ENCODE data around the gene HTR3D. TPM values are rescaled to one million over a fixed set of nuclear protein-coding genes. Genes with fewer than 3 reads are reported as not detected.

The HTR3D gene
- total and polyA plus RNA-seq, 2 of the 13 experiments (the other 11 are each of a cell fraction or from before 2014, with no cell fraction given) = not detected

- TF ChIP-seq ZBTB46 (CRISPR knock-in tag; IDR thresholded peaks at IDR 0.05; ENCODE audit: borderline replicate concordance) = no peak
- TF ChIP-seq ZC3H4 (CRISPR knock-in tag; IDR thresholded peaks at IDR 0.05; ENCODE audit: borderline replicate concordance) = no peak
- TF ChIP-seq NFIC (IDR thresholded peaks at IDR 0.05; ENCODE audit: low read length) = no peak
- peak; percentile 96 for TF ChIP-seq ZNF143 (CRISPR knock-in tag; IDR thresholded peaks at IDR 0.05)
- peak; percentile 34 for TF ChIP-seq ZNF18 (CRISPR knock-in tag; IDR thresholded peaks at IDR 0.05; ENCODE audit: insufficient replicate concordance)
- no peak for TF ChIP-seq PLSCR1 (CRISPR knock-in tag; IDR thresholded peaks at IDR 0.05; ENCODE audit: borderline replicate concordance)
- TF ChIP-seq ZNF331 (CRISPR knock-in tag; IDR thresholded peaks at IDR 0.05) = peak; percentile 76
- TF ChIP-seq ZNF317 (CRISPR knock-in tag; IDR thresholded peaks at IDR 0.05) = peak; percentile 68; the same call in 1 of the 2 replicates
- no peak for TF ChIP-seq RELA (CRISPR knock-in tag; IDR thresholded peaks at IDR 0.05)
- no peak for TF ChIP-seq NCOR1 (IDR thresholded peaks at IDR 0.05; ENCODE audit: borderline replicate concordance, low read length)
- TF ChIP-seq ARNTL (CRISPR knock-in tag; IDR thresholded peaks at IDR 0.05) = 0 out of 2 replicates have a peak, but pooled peaks have one; percentile 48
- peak; percentile 52; the same call in 1 of the 2 replicates for TF ChIP-seq MEF2D (CRISPR knock-in tag; IDR thresholded peaks at IDR 0.05)
- peak; percentile 23; the same call in 1 of the 2 replicates for TF ChIP-seq ZSCAN5A (CRISPR knock-in tag; IDR thresholded peaks at IDR 0.05; ENCODE audit: borderline replicate concordance)
- TF ChIP-seq MEIS1 (CRISPR knock-in tag; IDR thresholded peaks at IDR 0.05; ENCODE audit: borderline replicate concordance) = peak; percentile 14
- 0 out of 2 replicates have a peak, but pooled peaks have one; percentile 29 for TF ChIP-seq ZNF547 (CRISPR knock-in tag; IDR thresholded peaks at IDR 0.05)
- TF ChIP-seq MAX (IDR thresholded peaks at IDR 0.05) = peak; percentile 70
- TF ChIP-seq ZNF839 (CRISPR knock-in tag; IDR thresholded peaks at IDR 0.05; ENCODE audit: borderline replicate concordance) = no peak
- TF ChIP-seq ZNF704 (CRISPR knock-in tag; IDR thresholded peaks at IDR 0.05; ENCODE audit: borderline replicate concordance) = peak; percentile 38; the same call in 1 of the 2 replicates
- peak; percentile 24; the same call in 2 of the 3 replicates for TF ChIP-seq MXI1 (IDR thresholded peaks at IDR 0.05; ENCODE audit: borderline replicate concordance, low read depth, low read length)
- TF ChIP-seq SNAPC2 (CRISPR knock-in tag; IDR thresholded peaks at IDR 0.05) = 0 out of 2 replicates have a peak, but pooled peaks have one; percentile 17
These were observed 13.7 kb upstream of the HTR3D start, which contains the start of gene ABCC5 (continued) for GRCh38 chr3:184017672-184018423.

Data from HepG2 (cell line).